ENCODE results near the gene IL19.

- TF ChIP-seq, protein P1, sequence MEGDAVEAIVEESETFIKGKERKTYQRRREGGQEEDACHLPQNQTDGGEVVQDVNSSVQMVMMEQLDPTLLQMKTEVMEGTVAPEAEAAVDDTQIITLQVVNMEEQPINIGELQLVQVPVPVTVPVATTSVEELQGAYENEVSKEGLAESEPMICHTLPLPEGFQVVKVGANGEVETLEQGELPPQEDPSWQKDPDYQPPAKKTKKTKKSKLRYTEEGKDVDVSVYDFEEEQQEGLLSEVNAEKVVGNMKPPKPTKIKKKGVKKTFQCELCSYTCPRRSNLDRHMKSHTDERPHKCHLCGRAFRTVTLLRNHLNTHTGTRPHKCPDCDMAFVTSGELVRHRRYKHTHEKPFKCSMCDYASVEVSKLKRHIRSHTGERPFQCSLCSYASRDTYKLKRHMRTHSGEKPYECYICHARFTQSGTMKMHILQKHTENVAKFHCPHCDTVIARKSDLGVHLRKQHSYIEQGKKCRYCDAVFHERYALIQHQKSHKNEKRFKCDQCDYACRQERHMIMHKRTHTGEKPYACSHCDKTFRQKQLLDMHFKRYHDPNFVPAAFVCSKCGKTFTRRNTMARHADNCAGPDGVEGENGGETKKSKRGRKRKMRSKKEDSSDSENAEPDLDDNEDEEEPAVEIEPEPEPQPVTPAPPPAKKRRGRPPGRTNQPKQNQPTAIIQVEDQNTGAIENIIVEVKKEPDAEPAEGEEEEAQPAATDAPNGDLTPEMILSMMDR (IDR thresholded peaks at IDR 0.05) = no peak
- TF ChIP-seq POLR2A (IDR thresholded peaks at IDR 0.05) = no peak
Measured at GRCh38 chr1:206851341-206852010, 80.9 kb downstream of the IL19 start.

Data from Peyer's patch (tissue), 4 donors.